GM20000 (cell line): ENCODE results near the gene INPP5A.

Source experiments
- DNase-seq: peaks from one replicate; pipeline ENCODE4 v3.0.0; 2012; ENCODE audit warnings: low spot score
- TF ChIP-seq, protein P1 (sequence below): IDR thresholded peaks from 2 replicates; pipeline ENCODE4 v1.5.1; 2012; ENCODE audit warnings: mild to moderate bottlenecking, control low read depth; ENCODE audit errors: extremely low read depth, missing control alignments

The INPP5A gene

DNA sequence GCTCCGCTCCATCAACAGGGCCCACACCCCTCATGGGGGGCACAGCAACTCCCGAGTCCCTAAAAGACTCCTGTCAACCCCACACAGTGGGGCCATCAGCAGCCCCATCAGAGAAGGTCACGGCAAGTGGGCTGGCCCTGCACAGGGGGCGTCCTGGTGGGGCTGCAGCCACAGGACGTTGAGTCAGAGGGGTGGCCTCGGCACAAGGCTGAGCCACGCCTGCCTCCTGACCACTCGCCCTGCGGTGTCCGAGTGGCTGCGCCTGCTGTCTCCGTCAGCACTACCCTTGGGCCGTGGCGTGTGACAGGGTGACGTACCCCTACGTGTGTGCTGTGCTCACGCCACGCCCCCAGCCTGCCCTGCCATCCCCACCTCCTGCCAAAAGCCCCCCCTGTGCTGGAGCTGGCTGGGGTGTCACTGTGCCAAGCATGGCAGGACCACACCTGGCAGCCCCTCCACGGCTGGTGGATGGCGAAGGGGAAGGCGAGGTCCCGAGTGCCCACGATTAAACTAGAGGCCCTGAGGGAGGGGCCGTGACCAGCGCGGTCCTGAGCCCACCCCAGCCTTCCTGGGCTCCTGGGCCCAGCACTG is 274.4 kb downstream of the INPP5A start:
- no peak for DNase-seq
- TF ChIP-seq, protein P1, sequence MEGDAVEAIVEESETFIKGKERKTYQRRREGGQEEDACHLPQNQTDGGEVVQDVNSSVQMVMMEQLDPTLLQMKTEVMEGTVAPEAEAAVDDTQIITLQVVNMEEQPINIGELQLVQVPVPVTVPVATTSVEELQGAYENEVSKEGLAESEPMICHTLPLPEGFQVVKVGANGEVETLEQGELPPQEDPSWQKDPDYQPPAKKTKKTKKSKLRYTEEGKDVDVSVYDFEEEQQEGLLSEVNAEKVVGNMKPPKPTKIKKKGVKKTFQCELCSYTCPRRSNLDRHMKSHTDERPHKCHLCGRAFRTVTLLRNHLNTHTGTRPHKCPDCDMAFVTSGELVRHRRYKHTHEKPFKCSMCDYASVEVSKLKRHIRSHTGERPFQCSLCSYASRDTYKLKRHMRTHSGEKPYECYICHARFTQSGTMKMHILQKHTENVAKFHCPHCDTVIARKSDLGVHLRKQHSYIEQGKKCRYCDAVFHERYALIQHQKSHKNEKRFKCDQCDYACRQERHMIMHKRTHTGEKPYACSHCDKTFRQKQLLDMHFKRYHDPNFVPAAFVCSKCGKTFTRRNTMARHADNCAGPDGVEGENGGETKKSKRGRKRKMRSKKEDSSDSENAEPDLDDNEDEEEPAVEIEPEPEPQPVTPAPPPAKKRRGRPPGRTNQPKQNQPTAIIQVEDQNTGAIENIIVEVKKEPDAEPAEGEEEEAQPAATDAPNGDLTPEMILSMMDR, result no peak

DNA sequence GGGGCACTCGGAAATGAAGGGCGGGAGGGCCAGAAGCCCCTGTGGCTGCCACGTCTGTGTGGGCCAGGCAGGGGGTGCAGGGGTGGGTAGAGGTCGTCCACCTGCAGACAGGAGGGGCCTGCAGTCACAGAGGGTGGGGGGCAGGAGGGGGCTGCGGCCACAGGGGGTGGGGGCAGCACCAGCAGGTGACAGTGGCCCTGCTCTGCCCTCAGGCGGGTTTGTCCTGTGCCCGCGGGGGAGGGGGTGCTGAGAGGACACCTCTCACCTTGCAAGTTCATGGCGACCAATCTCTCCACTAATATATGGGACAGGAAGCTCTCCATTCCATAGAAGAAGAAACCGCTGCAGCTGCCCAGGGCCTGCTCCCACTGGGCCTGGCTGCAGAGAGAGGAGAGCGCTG is 274.9 kb downstream of the INPP5A start:
- TF ChIP-seq, protein P1, result no peak
- DNase-seq, result no peak

DNA sequence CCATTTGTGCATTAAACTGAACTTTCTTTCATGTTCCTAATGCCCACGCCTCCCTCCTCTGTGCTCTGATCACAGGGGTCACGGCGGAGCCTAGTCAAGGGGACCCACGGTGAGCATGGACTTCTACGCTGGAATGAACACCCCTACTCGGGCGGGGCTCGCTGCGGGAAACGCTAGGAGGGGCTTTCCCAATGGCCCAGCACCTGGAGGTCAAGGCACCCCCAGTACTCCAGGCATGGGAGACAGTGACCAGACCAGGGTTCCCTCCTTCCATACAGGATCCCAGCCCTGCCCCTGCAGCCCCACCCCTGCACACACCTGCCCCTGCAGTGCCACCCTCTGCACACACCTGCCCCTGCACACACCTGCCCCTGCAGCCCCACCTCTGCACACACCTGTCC is 275.4 kb downstream of the INPP5A start:
- no peak for DNase-seq
- TF ChIP-seq, protein P1, result no peak

DNA sequence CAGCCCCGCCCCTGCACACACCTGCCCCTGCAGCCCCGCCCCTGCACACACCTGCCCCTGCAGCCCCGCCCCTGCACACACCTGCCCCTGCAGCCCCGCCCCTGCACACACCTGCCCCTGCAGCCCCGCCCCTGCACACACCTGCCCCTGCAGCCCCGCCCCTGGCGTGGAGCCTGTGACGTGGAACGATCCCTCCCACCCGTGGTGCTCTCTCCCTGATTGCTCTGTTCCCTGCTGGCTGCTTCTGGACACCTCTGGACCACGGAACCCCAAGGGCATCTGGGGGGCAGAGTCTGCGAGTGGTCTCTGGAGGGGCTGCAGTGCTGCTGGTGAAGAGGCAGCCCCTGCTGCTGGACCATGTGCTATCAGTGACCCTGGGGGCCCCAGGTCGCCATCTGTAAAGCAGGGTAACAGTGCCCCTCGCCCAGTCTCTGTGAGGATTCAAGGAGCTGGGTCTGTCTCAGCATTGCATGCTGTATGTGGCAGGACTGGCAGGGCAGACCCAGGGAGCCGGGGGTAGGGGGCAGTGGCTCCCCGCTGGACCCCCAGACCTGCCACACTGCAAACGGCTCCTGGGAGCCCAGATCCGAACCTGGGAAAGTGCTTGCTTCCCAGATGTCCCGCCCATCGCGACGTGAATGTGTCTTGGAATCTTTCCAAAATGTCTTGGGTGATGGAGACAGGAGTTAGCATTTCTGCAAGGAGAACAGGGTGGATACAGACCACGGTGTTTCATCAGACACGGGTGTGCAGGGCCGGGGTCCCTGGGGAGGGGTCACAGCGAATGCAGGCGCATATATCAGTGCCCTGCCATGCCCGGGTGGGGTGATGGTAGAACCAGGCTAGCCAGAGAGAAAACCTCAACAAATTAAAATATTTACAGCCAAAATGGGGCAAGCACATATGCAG is 276.2 kb downstream of the INPP5A start:
- TF ChIP-seq, protein P1, result no peak
- DNase-seq, result no peak

DNA sequence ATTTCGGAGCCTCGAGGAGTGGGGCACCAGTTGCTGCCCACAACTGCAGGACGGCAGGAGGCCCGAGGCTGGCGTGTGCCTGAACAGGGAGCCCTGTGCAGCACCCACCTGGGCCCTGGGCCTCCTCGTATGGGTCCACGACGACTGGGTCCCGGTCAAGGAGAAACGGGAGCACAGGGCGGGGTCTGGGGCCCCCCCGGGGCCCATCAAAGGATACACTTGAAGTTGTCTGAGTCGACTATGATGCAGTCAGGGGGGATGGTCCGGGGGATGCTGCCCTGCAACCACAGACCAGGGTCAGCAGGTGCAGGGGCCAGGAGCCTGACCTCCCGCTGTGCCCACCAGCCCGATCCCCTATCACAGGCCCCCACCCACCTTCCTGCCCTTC is 276.9 kb downstream of the INPP5A start:
- DNase-seq, result no peak
- TF ChIP-seq, protein P1, result no peak

DNA sequence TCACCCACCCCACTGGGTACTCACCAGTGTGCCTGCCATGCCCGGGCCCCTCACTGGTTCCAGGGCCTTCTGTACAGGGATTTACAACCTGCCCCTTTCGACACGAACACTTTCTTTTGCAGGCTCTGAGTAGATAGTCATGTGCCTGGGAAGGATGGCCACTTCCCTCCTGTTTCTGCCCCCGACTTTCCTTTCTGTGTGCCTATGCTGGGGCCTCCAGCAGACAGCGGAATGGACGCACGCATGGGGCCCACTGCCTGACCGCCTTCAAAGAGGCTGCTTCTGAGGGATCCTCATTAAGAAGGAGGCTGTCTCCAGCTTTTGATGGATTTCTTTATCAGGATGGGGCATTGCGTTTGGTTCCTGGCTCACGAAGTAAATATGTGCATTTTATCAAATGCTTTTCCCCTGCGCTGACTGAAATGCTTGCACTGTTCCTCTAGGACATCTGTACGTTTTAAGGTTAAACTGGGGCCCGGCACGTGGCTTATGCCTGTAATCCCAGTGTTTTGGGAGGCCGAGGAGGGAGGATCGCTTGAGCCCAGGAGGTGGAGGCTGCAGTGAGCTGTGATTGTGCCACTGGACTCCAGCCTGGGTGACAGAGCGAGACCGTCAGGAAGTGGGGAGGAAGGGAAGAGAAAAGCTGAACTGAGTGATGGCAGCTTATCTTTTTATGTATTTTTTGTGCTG is 277.7 kb downstream of the INPP5A start:
- DNase-seq, result no peak
- TF ChIP-seq, protein P1, result no peak

DNA sequence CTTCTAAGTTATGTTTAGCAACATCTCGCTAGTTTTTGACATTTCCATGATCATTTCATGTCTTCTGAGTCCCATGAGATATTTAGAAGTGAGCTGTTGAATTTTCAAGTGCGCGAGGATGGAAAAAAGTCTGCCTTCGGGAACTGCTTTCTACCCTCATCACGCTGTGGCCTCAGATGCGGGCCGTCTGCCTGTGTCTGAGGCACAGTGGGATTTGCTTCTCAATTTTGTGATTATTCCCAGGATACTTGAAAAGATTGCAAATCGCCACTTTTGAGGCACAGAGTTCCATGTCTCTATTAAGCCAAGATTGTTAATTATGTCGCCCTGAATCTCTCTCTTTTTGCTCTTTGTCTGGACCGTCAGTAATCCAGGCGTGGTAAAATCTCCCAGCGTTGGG is 279.1 kb downstream of the INPP5A start:
- DNase-seq, result no peak
- TF ChIP-seq, protein P1, result no peak
